Endothelial cell of hepatic sinusoid (primary cell): Measurements from ENCODE around the gene FCN1.

Source experiments
- in situ Hi-C: cut with HindIII; loops from 2 replicates; pipeline ENCODE4 v1.10.0; 2017; ENCODE audit warnings: low sequenced_read_pairs

The FCN1 gene

GRCh38 chr9:134916161-134916665 is 1.5 kb downstream of the FCN1 start:
- in situ Hi-C loops, result no loop called here

GRCh38 chr9:134915046-134915985 is 2.4 kb downstream of the FCN1 start:
- in situ Hi-C loops, result no loop called here

GRCh38 chr9:134914501-134914834 is 3.2 kb downstream of the FCN1 start:
- in situ Hi-C loops, result no loop called here

- in situ Hi-C loops, result no loop called here
These were observed 3.8 kb downstream of the FCN1 start for GRCh38 chr9:134913713-134914500.

- in situ Hi-C loops, result no loop called here
These were observed 4.5 kb downstream of the FCN1 start for GRCh38 chr9:134913041-134913712.

- in situ Hi-C loops, result no loop called here
These were observed 5.4 kb downstream of the FCN1 start for GRCh38 chr9:134912126-134912840.

GRCh38 chr9:134909511-134910481 is 7.9 kb downstream of the FCN1 start:
- in situ Hi-C loops, result no loop called here

- in situ Hi-C loops, result no loop called here
These were observed 9.0 kb downstream of the FCN1 start for GRCh38 chr9:134908524-134909309.

- in situ Hi-C loops, result no loop called here
These were observed 14.8 kb downstream of the FCN1 start for GRCh38 chr9:134902936-134903335.

GRCh38 chr9:134899818-134900217 is 17.9 kb downstream of the FCN1 start:
- in situ Hi-C loops, result no loop called here

- in situ Hi-C loops, result no loop called here
These were observed 18.5 kb downstream of the FCN1 start for GRCh38 chr9:134899168-134899567.

GRCh38 chr9:134898319-134898718 is 19.4 kb downstream of the FCN1 start:
- in situ Hi-C loops, result no loop called here

GRCh38 chr9:134897584-134898170 is 20.0 kb downstream of the FCN1 start:
- in situ Hi-C loops, result no loop called here

- in situ Hi-C loops, result no loop called here
These were observed 20.7 kb downstream of the FCN1 start for GRCh38 chr9:134896834-134897583.

- in situ Hi-C loops, result no loop called here
These were observed 21.5 kb downstream of the FCN1 start for GRCh38 chr9:134895908-134896833.

GRCh38 chr9:134895567-134895907 is 22.2 kb downstream of the FCN1 start:
- in situ Hi-C loops, result no loop called here

- in situ Hi-C loops, result no loop called here
These were observed 22.6 kb downstream of the FCN1 start for GRCh38 chr9:134895097-134895496.
